ENCODE results near the gene GRK1.
"Not testable (repeated sequence)": the region's sequence is repeated elsewhere in the genome, so short reads cannot be mapped to it uniquely, and the experiment has no call there.

Gene GRK1

DNA sequence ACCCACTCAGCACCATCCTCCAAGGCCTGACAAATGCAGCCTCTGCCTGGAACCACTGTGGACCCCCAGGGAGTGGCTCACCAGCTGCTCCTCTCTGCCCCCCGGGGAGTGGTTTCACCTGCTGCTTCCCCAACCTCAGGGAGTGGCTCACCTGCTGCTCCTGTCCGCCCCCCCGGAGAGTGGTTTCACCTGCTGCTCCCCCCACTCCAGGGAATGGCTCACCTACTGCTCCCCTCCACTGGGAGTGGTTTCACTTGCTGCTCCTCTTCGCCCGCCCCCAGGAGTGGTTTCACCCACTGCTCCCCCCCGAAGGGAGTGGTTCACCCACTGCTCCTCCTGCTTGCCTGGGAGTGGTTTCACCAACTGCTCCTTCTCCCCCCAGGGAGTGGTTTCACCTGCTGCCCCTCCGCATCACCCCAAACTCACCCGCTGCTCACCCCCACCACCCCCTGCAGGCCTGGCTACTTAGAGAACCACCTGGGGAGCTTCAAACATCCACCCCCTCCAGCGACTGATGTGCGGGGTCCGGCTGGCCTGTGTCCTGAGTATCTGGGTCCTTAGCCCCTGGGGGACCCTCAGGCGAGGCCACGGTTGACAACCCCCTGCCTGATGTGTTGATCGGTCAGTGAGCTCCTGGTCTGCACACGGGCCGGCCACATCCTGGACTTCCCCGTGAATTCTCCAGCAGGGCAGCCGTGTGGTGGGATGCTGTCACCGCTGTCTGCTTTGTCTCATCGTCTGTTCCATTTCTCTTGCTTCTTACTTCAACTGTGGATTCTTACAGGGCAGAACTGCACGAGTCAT, 77.4 kb downstream of the GRK1 start:
- Histone ChIP-seq H3K36me3 (ENCODE audit: low read length) (no peaks in the 10 kb centered on the region), H4K20me1 (ENCODE audit: low read depth, low read length) (no peaks in the 10 kb centered on the region)

DNA sequence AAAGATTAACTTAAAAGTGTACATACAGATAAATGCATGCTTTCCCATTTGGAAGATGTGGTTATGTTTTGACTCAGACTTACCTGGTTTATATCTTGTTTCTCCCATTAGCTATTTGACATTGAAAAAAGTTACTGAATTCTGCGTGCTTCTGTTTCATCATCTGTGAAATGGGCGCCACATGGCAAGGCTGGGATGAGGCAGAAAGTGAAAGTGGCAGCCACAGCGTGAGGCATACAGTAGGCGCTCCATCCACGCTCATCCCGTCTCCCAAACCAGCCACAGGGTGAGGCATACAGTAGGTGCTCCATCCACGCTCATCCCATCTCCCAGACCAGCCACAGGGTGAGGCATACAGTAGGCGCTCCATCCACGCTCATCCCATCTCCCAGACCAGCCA, 78.0 kb downstream of the GRK1 start:
- Histone ChIP-seq H3K9me3 (ENCODE audit: insufficient read depth, low read length) (no peaks in the 10 kb centered on the region), H3K79me2 (ENCODE audit: insufficient read depth, low read length) (no peaks in the 10 kb centered on the region), H3F3A (ENCODE audit: insufficient read depth) (no peaks in the 10 kb centered on the region), H3K4me3 (ENCODE audit: insufficient read depth, low read length, poor library complexity, severe bottlenecking) (no peak overlapping the region), H3K27ac (ENCODE audit: low read depth, low read length) (no peak overlapping the region), H3K9me2 (replicated peaks; ENCODE audit: insufficient read depth, low read length) (no peaks in the 10 kb centered on the region), H2AFZ (ENCODE audit: low read depth, low read length, severe bottlenecking) (no peak overlapping the region), H3K4me2 (ENCODE audit: low read depth, low read length, poor library complexity, severe bottlenecking) (no peak overlapping the region), H3K9ac (ENCODE audit: low read length) (no peak overlapping the region), H3K27me3 (ENCODE audit: low read length) (no peaks in the 10 kb centered on the region), H4K20me1 (ENCODE audit: low read depth, low read length) (no peaks in the 10 kb centered on the region), H3K36me3 (ENCODE audit: low read length) (no peaks in the 10 kb centered on the region)
- TF ChIP-seq, protein P1, sequence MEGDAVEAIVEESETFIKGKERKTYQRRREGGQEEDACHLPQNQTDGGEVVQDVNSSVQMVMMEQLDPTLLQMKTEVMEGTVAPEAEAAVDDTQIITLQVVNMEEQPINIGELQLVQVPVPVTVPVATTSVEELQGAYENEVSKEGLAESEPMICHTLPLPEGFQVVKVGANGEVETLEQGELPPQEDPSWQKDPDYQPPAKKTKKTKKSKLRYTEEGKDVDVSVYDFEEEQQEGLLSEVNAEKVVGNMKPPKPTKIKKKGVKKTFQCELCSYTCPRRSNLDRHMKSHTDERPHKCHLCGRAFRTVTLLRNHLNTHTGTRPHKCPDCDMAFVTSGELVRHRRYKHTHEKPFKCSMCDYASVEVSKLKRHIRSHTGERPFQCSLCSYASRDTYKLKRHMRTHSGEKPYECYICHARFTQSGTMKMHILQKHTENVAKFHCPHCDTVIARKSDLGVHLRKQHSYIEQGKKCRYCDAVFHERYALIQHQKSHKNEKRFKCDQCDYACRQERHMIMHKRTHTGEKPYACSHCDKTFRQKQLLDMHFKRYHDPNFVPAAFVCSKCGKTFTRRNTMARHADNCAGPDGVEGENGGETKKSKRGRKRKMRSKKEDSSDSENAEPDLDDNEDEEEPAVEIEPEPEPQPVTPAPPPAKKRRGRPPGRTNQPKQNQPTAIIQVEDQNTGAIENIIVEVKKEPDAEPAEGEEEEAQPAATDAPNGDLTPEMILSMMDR (IDR thresholded peaks at IDR 0.05; ENCODE audit: insufficient read depth, low read length, poor library complexity, severe bottlenecking) = no peak
- no peak for TF ChIP-seq EZH2phosphoT487 (conservative IDR thresholded peaks at IDR 0.05; ENCODE audit: low read length)

More for the DNA sequence above, 77.4 kb downstream of the GRK1 start:
- TF ChIP-seq EZH2phosphoT487 (conservative IDR thresholded peaks at IDR 0.05; ENCODE audit: low read length) = no peak
- TF ChIP-seq, protein P1 (IDR thresholded peaks at IDR 0.05; ENCODE audit: insufficient read depth, low read length, poor library complexity, severe bottlenecking) = no peak
- Histone ChIP-seq H3K27me3 (ENCODE audit: low read length) (no peaks in the 10 kb centered on the region), H3K9me2 (replicated peaks; ENCODE audit: insufficient read depth, low read length) (no peaks in the 10 kb centered on the region), H2AFZ (ENCODE audit: low read depth, low read length, severe bottlenecking) (no peak overlapping the region), H3K9me3 (ENCODE audit: insufficient read depth, low read length) (no peaks in the 10 kb centered on the region), H3K4me3 (ENCODE audit: insufficient read depth, low read length, poor library complexity, severe bottlenecking) (no peak overlapping the region), H3K9ac (ENCODE audit: low read length) (no peak overlapping the region), H3K27ac (ENCODE audit: low read depth, low read length) (no peak overlapping the region), H3K4me2 (ENCODE audit: low read depth, low read length, poor library complexity, severe bottlenecking) (no peak overlapping the region), H3K79me2 (ENCODE audit: insufficient read depth, low read length) (no peaks in the 10 kb centered on the region), H3F3A (ENCODE audit: insufficient read depth) (no peaks in the 10 kb centered on the region)

DNA sequence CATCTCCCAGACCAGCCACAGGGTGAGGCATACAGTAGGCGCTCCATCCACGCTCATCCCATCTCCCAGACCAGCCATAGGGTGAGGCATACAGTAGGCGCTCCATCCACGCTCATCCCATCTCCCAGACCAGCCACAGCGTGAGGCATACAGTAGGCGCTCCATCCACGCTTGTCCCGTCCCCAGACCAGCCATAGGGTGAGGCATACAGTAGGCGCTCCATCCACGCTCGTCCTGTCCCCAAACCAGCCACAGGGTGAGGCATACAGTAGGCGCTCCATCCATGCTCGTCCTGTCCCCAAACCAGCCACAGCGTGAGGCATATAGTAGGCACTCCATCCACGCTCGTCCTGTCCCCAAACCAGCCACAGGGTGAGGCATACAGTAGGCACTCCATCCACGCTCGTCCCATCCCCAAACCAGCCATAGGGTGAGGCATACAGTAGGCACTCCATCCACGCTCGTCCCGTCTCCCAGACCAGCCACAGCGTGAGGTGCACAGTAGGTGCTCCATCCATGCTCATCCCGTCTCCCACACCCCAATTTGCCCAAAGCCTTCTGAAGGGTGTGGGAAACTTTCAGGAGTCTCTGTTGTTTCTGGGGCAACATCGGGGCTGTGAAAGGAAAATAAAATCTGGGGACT, 78.6 kb downstream of the GRK1 start:
- H2AFZ ChIP-seq (ENCODE audit: low read depth, low read length, severe bottlenecking); H3K9ac ChIP-seq (ENCODE audit: low read length); H3K4me2 ChIP-seq (ENCODE audit: low read depth, low read length, poor library complexity, severe bottlenecking); H4K20me1 ChIP-seq (ENCODE audit: low read depth, low read length); H3K79me2 ChIP-seq (ENCODE audit: insufficient read depth, low read length); H3K9me3 ChIP-seq (ENCODE audit: insufficient read depth, low read length); H3F3A ChIP-seq (ENCODE audit: insufficient read depth); H3K27ac ChIP-seq (ENCODE audit: low read depth, low read length); H3K4me3 ChIP-seq (ENCODE audit: insufficient read depth, low read length, poor library complexity, severe bottlenecking); H3K9me2 ChIP-seq (replicated peaks; ENCODE audit: insufficient read depth, low read length); H3K36me3 ChIP-seq (ENCODE audit: low read length); H3K27me3 ChIP-seq (ENCODE audit: low read length): not testable (repeated sequence)

DNA sequence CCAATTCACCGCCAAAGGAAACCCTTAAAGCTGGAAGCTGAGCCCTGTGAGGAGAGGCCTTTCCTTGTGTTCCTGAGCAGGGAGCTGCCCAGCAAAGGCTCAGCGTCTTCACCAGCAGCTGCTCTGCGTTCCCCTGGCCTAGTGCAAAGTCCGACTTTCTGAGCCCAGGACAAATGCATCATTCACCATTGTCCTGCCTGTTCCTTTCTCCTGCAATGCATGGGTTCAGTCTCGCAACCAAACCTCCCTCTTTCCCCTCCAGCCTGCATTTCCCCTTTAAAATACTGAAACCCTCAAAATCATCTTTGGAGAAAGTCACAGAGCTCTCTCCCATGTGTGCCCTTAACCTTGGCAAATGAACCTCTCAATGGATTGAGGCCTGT, 79.1 kb downstream of the GRK1 start:
- Histone ChIP-seq H3K27me3 (ENCODE audit: low read length) (no peaks in the 10 kb centered on the region), H2AFZ (ENCODE audit: low read depth, low read length, severe bottlenecking) (no peak overlapping the region), H3K36me3 (ENCODE audit: low read length) (no peaks in the 10 kb centered on the region), H3K9me2 (replicated peaks; ENCODE audit: insufficient read depth, low read length) (no peaks in the 10 kb centered on the region), H3K79me2 (ENCODE audit: insufficient read depth, low read length) (no peaks in the 10 kb centered on the region), H3K9ac (ENCODE audit: low read length) (no peak overlapping the region), H3K4me3 (ENCODE audit: insufficient read depth, low read length, poor library complexity, severe bottlenecking) (no peak overlapping the region), H3F3A (ENCODE audit: insufficient read depth) (no peaks in the 10 kb centered on the region), H3K4me2 (ENCODE audit: low read depth, low read length, poor library complexity, severe bottlenecking) (no peak overlapping the region), H4K20me1 (ENCODE audit: low read depth, low read length) (no peaks in the 10 kb centered on the region), H3K27ac (ENCODE audit: low read depth, low read length) (no peak overlapping the region), H3K9me3 (ENCODE audit: insufficient read depth, low read length) (peaks cover 8% of the 10 kb centered on the region; the same call in 1 of the 2 replicates)
- TF ChIP-seq, protein P1 (IDR thresholded peaks at IDR 0.05; ENCODE audit: insufficient read depth, low read length, poor library complexity, severe bottlenecking) = no peak
- TF ChIP-seq EZH2phosphoT487 (conservative IDR thresholded peaks at IDR 0.05; ENCODE audit: low read length) = no peak

Measured in SU-DHL-6 (cell line).